Dermis microvascular lymphatic vessel endothelial cell (primary cell): Measurements from ENCODE around the gene DNMT3L. TPM values are rescaled to one million over a fixed set of nuclear protein-coding genes. Genes with fewer than 3 reads are reported as not detected.
"Not testable (repeated sequence)": the region's sequence is repeated elsewhere in the genome, so short reads cannot be mapped to it uniquely, and the experiment has no call there.

ENCODE experiments used
- DNase-seq, 2 donors: peaks; one replicate each; pipeline versions ENCODE4 v3.0.0 to v3.0.0-alpha.2; 2010; ENCODE audit warnings: low read depth in 2 of 2
- total RNA-seq: library from RNA; depleted of rRNA; stranded (reverse); fragments of >200 nt; gene quantifications from 2 replicates; pipeline ENCODE4 v1.2.1, GENCODE V29; 2014

Gene DNMT3L
- total RNA-seq = not detected in 2 replicates

- DNase-seq = no peak
These were observed at the start of gene DNMT3L for GRCh38 chr21:44261675-44262295. Gene DNMT3L, minus strand, starts transcription at chr21:44261897. Its CDS starts 638 bp downstream, at chr21:44261259.

DNA sequence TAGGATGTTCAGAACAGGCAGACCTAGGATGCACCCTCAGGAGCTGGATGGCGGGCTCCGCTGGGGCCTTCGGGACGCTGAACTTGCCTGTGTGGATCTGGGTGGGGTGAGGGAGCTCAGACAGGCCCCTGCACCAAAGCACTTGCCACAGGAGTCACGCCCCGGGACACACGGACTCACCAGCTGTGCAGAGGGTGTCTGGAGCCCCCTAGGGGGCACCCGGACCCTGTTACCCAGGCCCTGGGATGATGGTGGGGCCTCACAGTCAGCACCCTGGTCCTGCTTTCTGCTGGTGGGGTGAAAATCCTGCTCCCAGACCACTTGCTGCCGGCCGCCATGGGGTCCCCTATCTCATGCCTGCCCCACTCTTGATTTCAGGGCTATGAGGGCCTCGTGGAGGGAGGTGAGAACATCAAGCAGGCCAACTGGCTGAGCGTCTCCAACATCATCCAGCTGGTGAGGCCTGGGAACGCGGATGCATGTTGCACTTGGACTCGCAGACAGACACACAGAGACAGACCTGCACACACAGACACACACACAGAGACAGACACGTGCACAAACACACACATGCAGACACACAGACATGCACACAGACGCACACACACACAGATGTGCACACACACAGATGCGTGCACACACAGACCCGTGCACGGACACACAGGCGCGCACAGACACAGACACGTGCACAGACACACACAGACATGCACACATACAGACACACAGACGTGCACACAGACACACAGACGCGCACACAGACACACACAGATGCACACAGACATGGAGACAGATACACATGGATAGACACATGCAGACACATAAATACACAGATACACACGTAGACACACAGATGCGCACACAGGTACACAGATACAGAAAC is 49.2 kb upstream of the DNMT3L start:
- no peak for DNase-seq

DNA sequence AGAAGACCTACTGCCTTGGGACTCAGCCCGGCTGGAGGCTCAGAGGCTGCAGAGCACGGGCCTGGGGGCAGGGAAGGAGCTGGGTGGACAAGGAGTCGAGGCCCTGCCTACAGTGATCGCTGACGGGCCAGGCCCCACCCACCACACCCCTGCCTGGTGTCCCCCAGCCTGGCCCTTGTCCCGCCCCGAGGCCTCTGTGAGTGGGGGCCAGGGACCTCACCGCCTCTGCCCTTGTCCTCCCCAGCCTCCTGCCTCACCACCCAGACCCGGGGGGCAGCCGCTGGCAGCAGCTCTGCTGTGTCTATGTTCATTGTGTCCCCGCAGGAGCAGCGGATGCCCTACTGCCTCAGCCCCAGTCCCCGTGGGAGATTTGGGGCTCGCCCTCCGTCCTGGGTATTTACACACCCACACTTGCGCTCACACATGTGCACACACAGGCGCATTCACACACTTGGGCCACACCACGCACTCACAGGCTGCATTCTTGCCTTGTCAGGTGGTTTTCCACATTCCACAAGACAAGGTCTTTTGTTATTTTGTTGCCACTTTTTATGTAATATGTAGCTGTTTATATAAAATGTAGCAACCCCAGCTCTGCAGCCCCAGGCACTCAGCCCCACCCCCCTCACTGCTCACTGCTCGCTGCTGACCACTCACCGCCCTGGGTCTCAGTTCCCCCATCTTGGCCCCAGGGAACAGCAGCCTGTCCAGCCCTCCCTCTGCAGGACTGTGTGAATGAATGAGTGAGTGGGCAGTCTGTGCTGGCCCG is 45.4 kb upstream of the DNMT3L start:
- no peak for DNase-seq

DNA sequence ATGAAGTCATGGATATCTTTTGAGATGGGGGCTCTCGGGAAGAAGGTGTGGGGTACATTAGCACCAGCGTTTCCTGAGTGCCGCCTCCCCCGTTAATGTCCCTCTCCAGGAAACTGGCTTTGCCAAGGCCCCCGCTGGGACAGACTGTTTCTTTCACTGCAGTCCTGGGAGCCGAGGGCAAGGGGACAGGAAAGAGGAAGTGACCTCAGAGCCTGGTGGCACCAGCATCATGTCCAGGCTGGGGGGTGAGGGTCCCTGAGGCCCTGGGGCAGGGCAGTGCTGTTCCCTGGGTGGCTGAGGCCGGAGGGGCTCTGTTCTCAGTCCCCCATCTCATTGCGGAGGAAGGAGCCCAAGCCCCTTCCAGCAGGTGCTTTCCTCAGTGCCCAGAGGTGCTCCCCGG is 44.0 kb upstream of the DNMT3L start:
- DNase-seq = peak in 1 of 2 donors; percentile 18

GRCh38 chr21:44304877-44305293 is 43.2 kb upstream of the DNMT3L start:
- DNase-seq = peak; percentile 30 to 65

- no peak for DNase-seq
These were observed 42.4 kb upstream of the DNMT3L start for GRCh38 chr21:44304011-44304616.

DNA sequence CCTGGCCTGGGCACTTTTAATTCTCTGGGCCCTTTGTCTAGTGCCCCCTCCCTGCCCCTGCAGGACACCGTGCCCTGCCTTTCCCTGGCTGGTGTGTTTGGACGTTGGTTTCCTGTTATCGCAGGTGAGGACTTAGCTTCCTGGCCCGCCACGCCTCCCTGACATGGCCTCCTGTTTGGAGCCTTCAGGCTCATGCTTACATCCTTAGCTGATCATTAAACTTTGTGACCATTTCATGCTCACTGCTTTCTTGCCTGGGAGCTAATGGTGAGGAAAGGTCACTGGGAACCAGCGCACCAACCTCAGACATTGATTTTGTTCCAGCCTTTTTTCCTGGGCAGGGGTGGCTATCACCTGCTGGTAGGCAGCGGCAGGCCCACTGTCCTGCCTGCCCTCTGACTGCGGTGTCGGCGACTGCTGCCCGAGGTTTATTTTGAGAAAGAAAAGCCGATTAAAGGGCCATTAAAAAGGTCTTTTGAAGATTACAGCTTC is 41.8 kb upstream of the DNMT3L start:
- DNase-seq = peak in 1 of 2 donors; percentile 22

- DNase-seq = not testable (repeated sequence)
These were observed 41.1 kb upstream of the DNMT3L start for GRCh38 chr21:44302573-44303401.

DNA sequence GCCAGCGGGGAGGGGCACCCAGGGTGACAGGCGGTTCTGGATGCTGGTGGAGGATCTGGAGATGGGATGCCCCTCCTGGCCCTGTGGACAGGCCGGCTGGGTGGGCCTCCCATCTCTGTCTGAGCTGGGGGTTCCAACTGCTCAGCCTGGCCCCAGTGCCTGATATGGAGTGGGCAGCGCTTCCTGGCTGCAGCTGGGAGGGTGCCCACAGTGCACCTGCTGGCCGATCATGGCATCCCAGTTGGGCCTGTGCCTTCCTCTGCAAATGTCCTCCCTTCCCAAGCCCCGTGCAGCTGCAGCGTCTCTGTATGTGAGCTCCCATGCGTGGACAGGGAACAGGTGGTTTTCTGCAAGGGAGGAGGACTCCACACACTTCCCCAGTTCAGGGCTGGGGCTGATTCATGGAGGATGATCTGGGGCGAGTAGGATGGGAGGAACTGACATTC is 40.3 kb upstream of the DNMT3L start:
- no peak for DNase-seq

DNA sequence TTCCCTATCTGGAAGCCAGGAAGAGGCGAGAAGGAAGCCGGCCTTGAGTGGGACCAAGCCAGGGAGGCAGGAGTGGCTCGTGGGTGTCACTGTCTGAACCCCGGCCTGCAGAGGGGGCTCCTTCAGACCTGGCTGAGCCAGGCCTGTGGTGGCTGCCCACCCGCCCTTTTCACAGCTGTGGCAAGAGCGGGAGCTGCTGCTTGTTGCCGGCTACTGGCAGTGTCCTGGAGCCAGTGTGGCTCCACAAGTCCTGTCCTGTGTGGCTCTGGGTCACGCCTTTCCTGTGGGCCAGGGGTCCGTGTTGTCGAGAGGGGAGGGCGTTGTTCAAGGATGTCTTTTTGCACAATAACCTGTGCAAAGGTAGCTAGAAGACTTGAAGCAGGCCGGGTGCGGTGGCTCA is 39.4 kb upstream of the DNMT3L start:
- DNase-seq = no peak

DNA sequence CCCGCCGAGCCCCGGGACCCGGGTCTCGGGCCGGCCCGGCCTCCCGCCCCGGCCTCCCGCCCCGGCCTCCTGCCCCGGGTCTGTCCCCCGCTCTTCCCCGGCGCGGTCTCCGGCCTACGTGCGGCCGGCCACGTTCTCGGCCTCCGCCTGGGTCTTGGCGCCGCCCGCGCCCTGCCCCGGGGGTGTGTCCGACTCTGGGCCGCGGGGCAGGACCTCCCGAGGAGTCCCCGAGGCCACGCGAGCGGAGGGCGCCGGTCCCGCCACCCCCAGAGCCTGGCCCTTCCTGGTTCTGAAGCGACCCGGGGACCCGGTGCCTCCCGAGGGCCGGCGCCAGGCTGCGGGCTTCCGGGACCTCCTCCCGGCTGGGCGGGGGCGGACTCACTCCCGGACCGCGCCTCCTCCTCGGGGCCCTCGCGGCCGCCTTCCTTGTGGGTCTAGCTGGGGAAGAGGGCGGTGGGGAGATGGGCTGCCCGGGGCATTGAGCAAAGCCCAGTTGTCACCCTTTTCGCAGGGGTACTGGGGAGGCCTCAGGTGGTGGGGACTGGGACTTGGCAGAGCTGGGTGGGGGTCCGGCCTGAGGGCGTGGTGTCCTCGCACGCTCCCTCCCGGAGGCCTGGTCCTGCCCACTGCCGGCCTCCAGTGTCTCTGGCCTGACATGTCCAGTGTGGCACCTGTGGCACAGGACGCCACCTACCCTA is 38.7 kb upstream of the DNMT3L start:
- peak in 1 of 2 donors; percentile 60 for DNase-seq

DNA sequence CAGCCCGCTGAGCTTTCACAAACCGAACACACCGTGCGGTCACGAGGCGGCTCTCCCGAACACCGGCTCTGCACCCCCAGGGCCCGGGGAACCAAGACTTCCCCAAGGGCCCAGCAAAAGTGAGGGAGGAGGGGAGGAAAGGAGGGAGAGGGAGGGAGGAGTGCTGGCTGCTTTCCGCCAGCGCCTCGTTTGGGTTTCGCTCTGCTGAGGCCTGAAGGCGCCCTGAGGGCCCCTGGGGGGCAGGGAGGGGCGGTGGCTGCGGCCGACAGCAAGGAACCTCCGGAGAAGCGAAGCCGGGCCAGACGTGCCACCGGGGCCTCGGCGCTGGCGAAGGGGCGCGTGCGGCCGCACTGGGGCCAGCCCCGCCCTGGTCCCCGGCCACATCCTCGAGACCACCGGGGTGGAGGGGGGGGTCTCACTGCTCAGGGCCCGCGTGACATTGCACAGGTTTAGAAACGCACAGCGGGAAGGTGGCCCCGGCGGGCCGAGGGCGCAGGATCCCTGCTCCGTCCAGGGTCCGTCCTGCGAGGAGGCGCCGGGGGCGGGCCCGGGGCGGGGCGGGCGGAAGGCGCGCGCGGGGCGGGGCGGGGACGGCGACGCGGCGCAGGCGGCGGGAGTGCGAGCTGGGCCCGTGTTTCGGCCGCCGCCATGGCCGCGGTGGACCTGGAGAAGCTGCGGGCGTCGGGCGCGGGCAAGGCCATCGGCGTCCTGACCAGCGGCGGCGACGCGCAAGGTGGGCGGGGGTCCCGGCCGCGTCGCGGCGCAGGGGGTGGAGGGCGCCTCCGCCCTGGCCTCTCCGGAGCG is 38.0 kb upstream of the DNMT3L start, which contains the start of gene PFKL:
PFKL (plus strand) TSS at position 596 of the 804 bp plus-strand sequence; CDS start at position 649, 53 bp downstream.
- DNase-seq = peak in 1 of 2 donors; percentile 41

GRCh38 chr21:44299085-44299457 is 37.4 kb upstream of the DNMT3L start:
- DNase-seq = no peak

GRCh38 chr21:44298301-44298700 is 36.6 kb upstream of the DNMT3L start:
- peak in 1 of 2 donors; percentile 25 for DNase-seq

- peak; percentile 60 to 86 for DNase-seq
These were observed 36.0 kb upstream of the DNMT3L start for GRCh38 chr21:44297525-44298290.

DNA sequence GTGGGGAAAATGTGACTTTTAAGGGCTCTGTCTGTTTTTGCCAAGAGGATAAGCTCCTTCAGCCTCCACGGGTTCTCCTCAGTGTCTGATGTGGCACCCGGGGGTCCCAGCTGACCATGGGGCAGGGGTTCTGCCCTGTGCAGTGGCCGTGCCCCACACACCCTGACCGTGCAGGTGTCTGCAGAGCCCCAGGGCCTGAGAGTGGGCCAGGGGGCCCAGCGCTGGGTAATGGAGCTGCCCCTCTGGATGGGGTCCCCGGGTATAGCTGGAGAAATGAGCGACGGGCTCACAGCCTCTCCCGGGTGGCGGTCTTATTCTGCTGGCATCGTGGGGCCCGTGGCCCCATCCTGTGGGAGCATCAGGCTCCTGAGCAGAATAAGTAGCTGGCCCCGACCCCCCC is 35.2 kb upstream of the DNMT3L start:
- DNase-seq = no peak

GRCh38 chr21:44296103-44296519 is 34.4 kb upstream of the DNMT3L start:
- no peak for DNase-seq

DNA sequence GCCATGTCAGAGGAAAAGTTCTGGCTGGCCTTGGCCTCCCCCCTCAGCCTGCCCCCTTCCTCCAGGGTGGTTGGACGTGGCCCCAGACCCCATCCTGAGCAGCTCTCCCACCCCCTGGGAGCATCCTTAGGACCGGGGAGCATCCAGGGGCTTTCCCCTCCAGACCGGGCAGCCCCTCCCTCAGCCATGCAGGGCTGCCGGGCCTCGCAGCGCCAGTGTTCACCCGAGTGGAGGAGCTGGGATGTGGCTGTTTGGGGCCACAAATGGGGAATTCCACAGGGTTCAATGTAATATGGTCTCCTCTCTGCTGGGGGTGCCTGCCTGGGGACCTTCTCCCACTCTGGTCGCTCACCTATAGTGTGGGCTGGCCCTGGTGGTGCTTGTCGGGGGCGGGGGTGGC is 33.9 kb upstream of the DNMT3L start:
- DNase-seq = no peak
